SK-N-MC (cell line): Measurements from ENCODE around the gene TRIM6.

Source experiments
- DNase-seq: peaks from one replicate; pipeline ENCODE4 v3.0.0-alpha.2; 2011; ENCODE audit warnings: low read depth, low spot score
- H3K27ac ChIP-seq: fragments of 200-600 bp; sonication (generic); 2 replicates; pipeline ENCODE4 v1.5.1; 2016; ENCODE audit warnings: mixed run types
- H3K36me3 ChIP-seq: fragments of 200-600 bp; sonication (generic); 2 replicates; pipeline ENCODE4 v1.6.1; 2017; ENCODE audit warnings: antibody characterized with exemption, low read length, mixed read lengths; ENCODE audit not compliant: insufficient read depth
- H3K4me3 ChIP-seq: fragments of 200-600 bp; sonication (generic); 2 replicates; pipeline ENCODE4 v1.5.1; 2016
- H3K9ac ChIP-seq: fragments of 200-600 bp; sonication (generic); 2 replicates; pipeline ENCODE4 v1.8.0; 2017; ENCODE audit warnings: mixed run types, mixed read lengths; ENCODE audit not compliant: insufficient read length
- H3K9me3 ChIP-seq: fragments of 200-600 bp; sonication (generic); 2 replicates; pipeline ENCODE4 v1.6.1; 2017; ENCODE audit warnings: low read depth, mild to moderate bottlenecking, antibody characterized with exemption, low read length, moderate library complexity, mixed read lengths
- EZH2 ChIP-seq: fragments of 200-600 bp; sonication (generic); IDR thresholded peaks from one replicate; pipeline ENCODE4 v1.6.1; 2017; ENCODE audit warnings: antibody characterized with exemption
- FOXP2 ChIP-seq: optimal IDR thresholded peaks from 2 replicates; pipeline ENCODE3; 2011; ENCODE audit warnings: mild to moderate bottlenecking, moderate library complexity; ENCODE audit not compliant: insufficient read depth; ENCODE audit errors: extremely low read length, control extremely low read depth
- POLR2AphosphoS5 ChIP-seq: IDR thresholded peaks from 2 replicates; pipeline ENCODE4 v1.6.1; 2012; ENCODE audit warnings: mild to moderate bottlenecking, low read depth, low read length, borderline replicate concordance

Gene TRIM6

DNA sequence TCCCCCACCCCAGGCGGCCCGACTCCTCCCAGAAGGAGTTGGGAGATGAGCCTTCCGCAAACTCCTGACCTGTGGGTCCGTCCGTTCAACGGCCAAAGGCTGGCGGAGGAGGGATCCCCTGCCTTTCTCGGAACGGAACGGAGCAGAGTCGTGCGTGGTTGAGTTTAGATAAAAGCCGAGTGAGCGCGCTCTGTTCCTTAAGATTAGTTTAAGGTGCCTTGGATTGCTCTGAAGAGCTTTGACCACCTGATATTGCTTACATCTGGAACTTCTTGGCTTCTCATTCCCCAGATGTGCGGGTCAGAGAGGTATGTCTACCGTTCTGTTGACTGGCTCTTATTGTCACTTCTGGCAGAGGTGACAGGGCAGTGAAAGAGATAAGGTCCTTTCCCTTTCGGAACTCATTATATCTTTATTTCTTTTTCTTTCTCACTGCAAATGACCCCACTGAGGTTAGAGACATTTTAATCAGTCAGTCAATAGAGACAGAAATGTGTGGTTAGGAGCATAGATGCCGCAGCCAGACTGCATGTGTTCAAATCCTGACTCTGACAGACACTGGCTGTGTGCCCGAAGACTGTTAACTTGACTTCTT lies at the start of gene TRIM6:
Gene TRIM6 (plus strand): TSS at position 31 of the 595 bp plus-strand sequence. CDS start 261 bp downstream, at position 292.
- no peak within 1 kb of the TSS for H3K27ac ChIP-seq
- TF ChIP-seq EZH2 (no peak), FOXP2 (no peak), POLR2AphosphoS5 (no peak)
- no peaks in the 10 kb centered on the region for H3K9me3 ChIP-seq
- H3K9ac ChIP-seq = no peak within 1 kb of the TSS
- DNase-seq = no peak
- H3K4me3 ChIP-seq = peak within 1 kb of the TSS; percentile 50
- no peaks in the 10 kb centered on the region for H3K36me3 ChIP-seq

GRCh38 chr11:5547982-5548381 lies 48.5 kb upstream of the TRIM6 start:
- Histone ChIP-seq H3K9me3 (no peaks in the 10 kb centered on the region), H3K9ac (no peak overlapping the region), H3K27ac (no peak overlapping the region), H3K36me3 (no peaks in the 10 kb centered on the region), H3K4me3 (no peak overlapping the region)
- no peak for DNase-seq
- TF ChIP-seq FOXP2 (no peak), EZH2 (no peak), POLR2AphosphoS5 (no peak)

DNA sequence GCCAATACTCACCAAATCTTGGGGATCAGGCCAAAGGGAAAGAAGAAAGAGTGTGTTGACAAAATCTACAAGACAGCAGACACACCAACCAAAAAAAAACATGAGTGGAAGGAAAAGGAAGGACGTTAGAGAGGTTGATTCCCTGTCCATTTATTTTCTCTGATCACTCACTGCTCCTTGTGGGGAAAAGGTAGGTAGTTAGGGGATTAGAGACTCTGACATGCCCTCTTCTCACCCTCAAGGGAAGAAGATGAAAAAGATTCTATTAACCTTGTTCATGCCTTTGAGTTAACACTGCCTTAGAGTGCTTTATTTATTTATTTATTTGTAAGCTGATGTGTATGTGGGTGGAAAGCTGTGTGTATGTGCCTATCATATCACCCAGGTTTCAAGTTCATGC lies 48.0 kb upstream of the TRIM6 start, which contains the start of gene OR52H1:
Gene OR52H1 (minus strand): TSS at position 101 of the 400 bp plus-strand sequence. CDS start 3,035 bp downstream, outside the sequence.
- no peak within 1 kb of the TSS for H3K9ac ChIP-seq
- TF ChIP-seq FOXP2 (no peak), EZH2 (no peak), POLR2AphosphoS5 (no peak)
- no peak within 1 kb of the TSS for H3K4me3 ChIP-seq
- no peak within 1 kb of the TSS for H3K27ac ChIP-seq
- no peak for DNase-seq
- no peaks in the 10 kb centered on the region for H3K36me3 ChIP-seq
- H3K9me3 ChIP-seq = no peaks in the 10 kb centered on the region

DNA sequence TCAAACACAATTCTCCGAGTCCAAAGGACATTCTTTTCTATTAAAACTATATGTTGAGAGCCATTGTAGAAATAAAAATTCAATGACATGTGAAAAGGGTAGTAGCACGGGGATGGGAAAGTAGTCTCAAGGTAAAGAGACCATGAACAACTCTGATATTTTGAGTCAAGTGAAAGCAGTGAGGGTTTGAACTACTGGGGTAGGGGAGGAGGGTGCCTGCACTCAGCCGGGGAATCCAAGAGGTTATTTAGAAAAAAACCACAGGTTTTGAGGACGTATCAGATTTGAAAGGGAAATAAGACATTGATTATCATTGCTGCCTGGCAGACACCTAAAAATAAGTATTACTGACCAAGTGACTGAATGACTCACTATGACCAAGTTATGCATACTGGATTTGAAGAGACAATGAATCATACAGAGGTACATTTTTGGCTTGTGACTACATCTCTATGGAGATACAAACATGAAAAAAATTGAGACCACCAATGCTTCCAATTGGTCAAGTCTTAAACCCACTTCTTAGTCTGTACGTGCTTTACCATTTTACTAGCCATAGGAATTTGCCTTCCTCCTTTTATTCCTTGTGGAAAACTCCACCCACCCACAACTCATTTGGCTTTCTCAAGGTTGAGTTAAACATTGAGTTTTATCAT lies 45.9 kb upstream of the TRIM6 start:
- TF ChIP-seq POLR2AphosphoS5 (no peak), EZH2 (no peak), FOXP2 (no peak)
- H3K9me3 ChIP-seq = no peaks in the 10 kb centered on the region
- H3K4me3 ChIP-seq = no peak overlapping the region
- H3K36me3 ChIP-seq = no peaks in the 10 kb centered on the region
- DNase-seq = no peak
- H3K27ac ChIP-seq = no peak overlapping the region
- H3K9ac ChIP-seq = no peak overlapping the region

GRCh38 chr11:5553343-5553742 lies 43.1 kb upstream of the TRIM6 start:
- H3K9ac ChIP-seq = no peak overlapping the region
- no peak overlapping the region for H3K27ac ChIP-seq
- no peaks in the 10 kb centered on the region for H3K36me3 ChIP-seq
- TF ChIP-seq FOXP2 (no peak), EZH2 (no peak), POLR2AphosphoS5 (no peak)
- DNase-seq = no peak
- H3K9me3 ChIP-seq = no peaks in the 10 kb centered on the region
- H3K4me3 ChIP-seq = no peak overlapping the region

- no peaks in the 10 kb centered on the region for H3K9me3 ChIP-seq
- H3K36me3 ChIP-seq = no peaks in the 10 kb centered on the region
- no peak overlapping the region for H3K27ac ChIP-seq
- DNase-seq = no peak
- no peak overlapping the region for H3K4me3 ChIP-seq
- no peak overlapping the region for H3K9ac ChIP-seq
- TF ChIP-seq EZH2 (no peak), POLR2AphosphoS5 (no peak), FOXP2 (no peak)
These were observed 39.7 kb upstream of the TRIM6 start for GRCh38 chr11:5556596-5557188.

GRCh38 chr11:5557751-5558150 lies 38.7 kb upstream of the TRIM6 start:
- H3K4me3 ChIP-seq = no peak overlapping the region
- no peak for TF ChIP-seq POLR2AphosphoS5
- TF ChIP-seq FOXP2 = no peak
- TF ChIP-seq EZH2 = no peak
- no peaks in the 10 kb centered on the region for H3K9me3 ChIP-seq
- H3K9ac ChIP-seq = no peak overlapping the region
- H3K36me3 ChIP-seq = no peaks in the 10 kb centered on the region
- no peak for DNase-seq
- H3K27ac ChIP-seq = no peak overlapping the region

DNA sequence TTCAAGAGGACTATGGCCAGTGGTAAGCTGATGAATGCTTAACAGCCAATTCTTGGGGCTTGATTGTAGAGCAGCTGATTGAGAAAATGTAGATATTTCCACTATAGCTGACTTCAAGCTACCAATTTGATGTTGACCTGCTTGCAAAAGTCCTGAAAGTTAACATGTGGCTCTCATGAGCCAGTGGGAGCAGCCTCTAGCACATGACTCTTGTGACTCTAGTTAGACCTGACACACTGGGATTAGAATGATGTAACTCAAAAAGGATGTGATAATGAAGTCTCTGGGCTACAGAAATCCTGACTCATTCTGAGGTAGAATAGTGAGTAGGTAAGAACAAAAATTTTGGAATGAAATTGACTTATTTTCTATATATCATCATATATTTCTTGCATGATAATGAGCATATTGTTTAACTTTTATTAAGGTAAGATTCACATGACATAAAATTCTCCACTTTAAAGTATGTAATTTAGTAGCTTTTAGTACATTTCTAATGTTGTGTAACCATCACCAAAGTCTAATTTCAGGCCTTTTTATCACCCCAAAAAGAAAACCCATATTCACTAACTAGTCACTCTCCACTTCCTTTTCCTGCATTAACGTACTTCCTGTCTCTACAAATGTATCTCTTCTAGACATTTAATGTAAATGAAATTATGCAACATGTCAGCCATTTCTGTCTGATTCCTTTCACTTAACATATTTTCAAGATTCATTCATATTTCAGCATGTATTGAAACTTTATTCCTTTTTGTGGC lies 32.0 kb upstream of the TRIM6 start:
- Histone ChIP-seq H3K36me3 (no peaks in the 10 kb centered on the region), H3K9me3 (no peaks in the 10 kb centered on the region), H3K9ac (no peak overlapping the region), H3K27ac (no peak overlapping the region), H3K4me3 (no peak overlapping the region)
- TF ChIP-seq FOXP2 (no peak), EZH2 (no peak), POLR2AphosphoS5 (no peak)
- no peak for DNase-seq
